ENCODE results near the gene MTM1. TPM values are rescaled to one million over a fixed set of nuclear protein-coding genes. Genes with fewer than 3 reads are reported as not detected.

MTM1 gene
- total RNA-seq, 1 donor from 2014 or later, result 18.2 TPM

GRCh38 chrX:150543230-150544155, 24.9 kb upstream of the MTM1 start:
- no peak for DNase-seq
- Mint-ChIP-seq H3K4me3 (no peak overlapping the region), H3K27ac (no peak overlapping the region), H3K27me3 (no peaks in the 10 kb centered on the region), H3K9me3 (no peaks in the 10 kb centered on the region), H3K4me1 (peaks cover 16% of the 10 kb centered on the region), H3K36me3 (ENCODE audit: low read depth) (no peaks in the 10 kb centered on the region)
- intact Hi-C loops (cut with micrococcal nuclease), result no loop called here

- no peaks in the 10 kb centered on the region for H3K36me3 Mint-ChIP-seq (ENCODE audit: low read depth)
- H3K4me1 Mint-ChIP-seq, result peaks cover 20% of the 10 kb centered on the region
- H3K4me3 Mint-ChIP-seq, result no peak overlapping the region
- no peaks in the 10 kb centered on the region for H3K9me3 Mint-ChIP-seq
- H3K27ac Mint-ChIP-seq, result no peak overlapping the region
- intact Hi-C loops (cut with micrococcal nuclease), result no loop called here
- peak; percentile 67 for DNase-seq
- H3K27me3 Mint-ChIP-seq, result no peaks in the 10 kb centered on the region
These were observed 24.1 kb upstream of the MTM1 start for GRCh38 chrX:150544222-150544787.

- no peak for DNase-seq
- H3K9me3 Mint-ChIP-seq, result no peaks in the 10 kb centered on the region
- no peak overlapping the region for H3K27ac Mint-ChIP-seq
- no peak overlapping the region for H3K4me3 Mint-ChIP-seq
- intact Hi-C loops (cut with micrococcal nuclease), result no loop called here
- no peaks in the 10 kb centered on the region for H3K27me3 Mint-ChIP-seq
- H3K4me1 Mint-ChIP-seq, result peaks cover 20% of the 10 kb centered on the region
- no peaks in the 10 kb centered on the region for H3K36me3 Mint-ChIP-seq (ENCODE audit: low read depth)
These were observed 23.3 kb upstream of the MTM1 start for GRCh38 chrX:150544835-150545770.

- no peaks in the 10 kb centered on the region for H3K27me3 Mint-ChIP-seq
- no peaks in the 10 kb centered on the region for H3K36me3 Mint-ChIP-seq (ENCODE audit: low read depth)
- no peaks in the 10 kb centered on the region for H3K9me3 Mint-ChIP-seq
- DNase-seq, result peak; percentile 83
- peaks cover 20% of the 10 kb centered on the region for H3K4me1 Mint-ChIP-seq
- intact Hi-C loops (cut with micrococcal nuclease), result loop anchor here (2.0 kb wide), 1 partner anchor 28 kb away; no protein-coding TSS in a partner anchor
- peak overlapping the region; percentile 82 for H3K27ac Mint-ChIP-seq
- H3K4me3 Mint-ChIP-seq, result peak overlapping the region; percentile 61
These were observed 21.7 kb upstream of the MTM1 start for GRCh38 chrX:150546711-150547153.

GRCh38 chrX:150547375-150548115, 20.9 kb upstream of the MTM1 start:
- Mint-ChIP-seq H3K36me3 (ENCODE audit: low read depth) (no peaks in the 10 kb centered on the region), H3K4me1 (peaks cover 20% of the 10 kb centered on the region), H3K9me3 (no peaks in the 10 kb centered on the region), H3K27me3 (no peaks in the 10 kb centered on the region), H3K27ac (peak overlapping the region; percentile 77), H3K4me3 (peak overlapping the region; percentile 55)
- DNase-seq, result peak; percentile 59
- intact Hi-C loops (cut with micrococcal nuclease), result loop anchor here (2.0 kb wide), 1 partner anchor 27 kb away; no protein-coding TSS in a partner anchor

- H3K36me3 Mint-ChIP-seq (ENCODE audit: low read depth), result no peaks in the 10 kb centered on the region
- peak overlapping the region; percentile 77 for H3K27ac Mint-ChIP-seq
These were observed 20.2 kb upstream of the MTM1 start for GRCh38 chrX:150548251-150548650.

GRCh38 chrX:150548684-150549083, 19.7 kb upstream of the MTM1 start:
- H3K27me3 Mint-ChIP-seq, result no peaks in the 10 kb centered on the region
- H3K36me3 Mint-ChIP-seq (ENCODE audit: low read depth), result no peaks in the 10 kb centered on the region
- no peak overlapping the region for H3K4me3 Mint-ChIP-seq
- intact Hi-C loops (cut with micrococcal nuclease), result no loop called here
- peaks cover 19% of the 10 kb centered on the region for H3K4me1 Mint-ChIP-seq
- H3K9me3 Mint-ChIP-seq, result peaks cover 3% of the 10 kb centered on the region
- no peak for DNase-seq
- H3K27ac Mint-ChIP-seq, result no peak overlapping the region

More at GRCh38 chrX:150548251-150548650, 20.2 kb upstream of the MTM1 start:
- H3K9me3 Mint-ChIP-seq, result no peaks in the 10 kb centered on the region
- intact Hi-C loops (cut with micrococcal nuclease), result no loop called here
- peaks cover 20% of the 10 kb centered on the region for H3K4me1 Mint-ChIP-seq
- H3K27me3 Mint-ChIP-seq, result no peaks in the 10 kb centered on the region
- H3K4me3 Mint-ChIP-seq, result peak overlapping the region; percentile 55
- DNase-seq, result no peak

- H3K27ac Mint-ChIP-seq, result no peak overlapping the region
- H3K4me3 Mint-ChIP-seq, result no peak overlapping the region
- H3K4me1 Mint-ChIP-seq, result peaks cover 10% of the 10 kb centered on the region
- intact Hi-C loops (cut with micrococcal nuclease), result no loop called here
- peaks cover 3% of the 10 kb centered on the region for H3K9me3 Mint-ChIP-seq
- DNase-seq, result no peak
- peaks cover 4% of the 10 kb centered on the region for H3K27me3 Mint-ChIP-seq
- H3K36me3 Mint-ChIP-seq (ENCODE audit: low read depth), result no peaks in the 10 kb centered on the region
These were observed 16.5 kb upstream of the MTM1 start for GRCh38 chrX:150551963-150552362.

GRCh38 chrX:150558424-150558823, 10.0 kb upstream of the MTM1 start:
- Mint-ChIP-seq H3K4me1 (no peaks in the 10 kb centered on the region), H3K9me3 (peaks cover 2% of the 10 kb centered on the region), H3K27me3 (peaks cover 4% of the 10 kb centered on the region), H3K36me3 (ENCODE audit: low read depth) (no peaks in the 10 kb centered on the region), H3K27ac (no peak overlapping the region), H3K4me3 (no peak overlapping the region)
- intact Hi-C loops (cut with micrococcal nuclease), result no loop called here
- no peak for DNase-seq

GRCh38 chrX:150564838-150565237, 3.6 kb upstream of the MTM1 start:
- intact Hi-C loops (cut with micrococcal nuclease), result loop anchor here (5.0 to 10.0 kb wide), 2 partner anchors 830 to 1023 kb away; partner anchors contain the start of genes EOLA1 and VMA21
- Mint-ChIP-seq H3K4me1 (peaks cover 7% of the 10 kb centered on the region), H3K27me3 (no peaks in the 10 kb centered on the region), H3K36me3 (ENCODE audit: low read depth) (no peaks in the 10 kb centered on the region), H3K27ac (no peak overlapping the region), H3K4me3 (no peak overlapping the region), H3K9me3 (no peaks in the 10 kb centered on the region)
- no peak for DNase-seq

- Mint-ChIP-seq H3K27me3 (no peaks in the 10 kb centered on the region), H3K27ac (no peak overlapping the region), H3K36me3 (ENCODE audit: low read depth) (no peaks in the 10 kb centered on the region), H3K4me3 (no peak overlapping the region), H3K4me1 (peaks cover 12% of the 10 kb centered on the region), H3K9me3 (no peaks in the 10 kb centered on the region)
- intact Hi-C loops (cut with micrococcal nuclease), result loop anchor here (5.0 to 10.0 kb wide), 2 partner anchors 829 to 1023 kb away; partner anchors contain the start of genes EOLA1 and VMA21
- DNase-seq, result no peak
These were observed 2.9 kb upstream of the MTM1 start for GRCh38 chrX:150565551-150565950.

- H3K27me3 Mint-ChIP-seq, result no peaks in the 10 kb centered on the region
- H3K36me3 Mint-ChIP-seq (ENCODE audit: low read depth), result no peaks in the 10 kb centered on the region
- H3K9me3 Mint-ChIP-seq, result no peaks in the 10 kb centered on the region
- H3K4me1 Mint-ChIP-seq, result peaks cover 17% of the 10 kb centered on the region
- no peak for DNase-seq
- intact Hi-C loops (cut with micrococcal nuclease), result loop anchor here (5.0 to 10.0 kb wide), 2 partner anchors 828 to 1024 kb away; partner anchors contain the start of genes EOLA1 and VMA21
- no peak overlapping the region for H3K4me3 Mint-ChIP-seq
- H3K27ac Mint-ChIP-seq, result no peak overlapping the region
These were observed 1.7 kb upstream of the MTM1 start for GRCh38 chrX:150566734-150567182.

Measured in activated CD4-positive, alpha-beta T cell treated with anti-CD3 and anti-CD28 coated beads, Interleukin-2, amount 10 ng/mL, durations not matched to agents 24 days and 14 days (primary cell).